Prostate gland (tissue), 2 donors: ENCODE data around the gene CTNND1. TPM values are rescaled to one million over a fixed set of nuclear protein-coding genes. Genes with fewer than 3 reads are reported as not detected.
"Not testable (repeated sequence)": the region's sequence is repeated elsewhere in the genome, so short reads cannot be mapped to it uniquely, and the experiment has no call there.

Source experiments
- DNase-seq: peaks from one replicate; pipeline ENCODE4 v3.0.0-alpha.2; 2019; ENCODE audit warnings: low spot score
- H3K27ac ChIP-seq, 2 donors: fragments of 200-600 bp; sonication (generic); 2 replicates each; pipeline ENCODE4 v1.5.1; 2017 to 2019
- H3K27me3 ChIP-seq: fragments of 200-600 bp; sonication (generic); replicated peaks from 2 replicates; pipeline ENCODE4 v1.5.1; 2019; ENCODE audit not compliant: insufficient read depth
- H3K36me3 ChIP-seq, 2 donors: fragments of 200-600 bp; sonication (generic); 1 replicate in 1 of 2; 2 replicates in 1 of 2; pipeline versions ENCODE4 v1.5.1 to v1.8.1; 2017 to 2019
- H3K4me1 ChIP-seq: fragments of 200-600 bp; sonication (generic); replicated peaks from 2 replicates; pipeline ENCODE4 v1.5.1; 2019
- H3K4me3 ChIP-seq, 2 donors: fragments of 200-600 bp; sonication (generic); 2 replicates each; pipeline ENCODE4 v1.5.1; 2017 to 2019
- H3K9me3 ChIP-seq: fragments of 200-600 bp; sonication (generic); 2 replicates; pipeline ENCODE4 v1.5.1; 2017
- CTCF ChIP-seq, 4 experiments: fragments of 200-600 bp in 2 of 4; fragments of 450-650 bp in 2 of 4; sonication (generic) in 2 of 4; IDR thresholded peaks; 1 replicate in 3 of 4; 2 replicates in 1 of 4; pipeline ENCODE4 v1.5.1; 2016 to 2019; ENCODE audit warnings: antibody characterized with exemption in 4 of 4, mild to moderate bottlenecking in 2 of 4, moderate library complexity in 2 of 4
- POLR2A ChIP-seq: fragments of 450-650 bp; IDR thresholded peaks from one replicate; pipeline ENCODE4 v1.6.1; 2016; ENCODE audit warnings: antibody characterized with exemption, mild to moderate bottlenecking
- POLR2AphosphoS5 ChIP-seq: sonication (generic); formaldehyde crosslinking; IDR thresholded peaks from one replicate; pipeline ENCODE4 v1.6.1; 2017; ENCODE audit warnings: antibody characterized with exemption
- WGBS: methylation state at CpG from one replicate; pipeline ENCODE4 v1.1.5; 2018; 5-methylcytosine and 5-hydroxymethylcytosine counted together
- intact Hi-C: fragments of 100-400 bp; cut with DNase I; formaldehyde crosslinking; loops from one replicate; pipeline ENCODE4 v1.14.2; 2022
- total RNA-seq, 2 donors: library from RNA; depleted of rRNA; stranded (reverse); fragments of >200 nt; gene quantifications; one replicate each; pipeline ENCODE4 v1.1.0, GENCODE V29; 2016

Gene CTNND1
- 100 to 1,000 TPM; 189 to 223 TPM for total RNA-seq

- no peaks in the 10 kb centered on the region for H3K27me3 ChIP-seq
- intact Hi-C loops: loop anchor here (5.0 kb wide), 2 partner anchors 41 to 94 kb away; partner anchors contain the start of gene ZDHHC5
- H3K4me1 ChIP-seq: peaks cover 8% of the 10 kb centered on the region
- H3K9me3 ChIP-seq: no peaks in the 10 kb centered on the region
- H3K36me3 ChIP-seq: no peaks in the 10 kb centered on the region
- H3K4me3 ChIP-seq: peak within 1 kb of the TSS; percentile 46 to 69
- DNase-seq: peak; percentile 94
- 1% methylated on average over 13 of the region's 13 CpGs for WGBS
- TF ChIP-seq POLR2AphosphoS5: peak; percentile 98
- peak in 1 of 4 experiments; percentile 25 for TF ChIP-seq CTCF (IDR thresholded peaks at IDR 0.05)
- TF ChIP-seq POLR2A: peak; percentile 93
- H3K27ac ChIP-seq: peak within 1 kb of the TSS; percentile 92 to 97
These were observed at the start of gene CTNND1 for GRCh38 chr11:57761301-57762234. CTNND1 (plus strand) TSS chr11:57761802; CDS start chr11:57791479, 29,677 bp downstream.

GRCh38 chr11:57712256-57713150 lies 49.1 kb upstream of the CTNND1 start, which contains the start of gene TMX2:
TMX2 (plus strand) TSS chr11:57712593; CDS start chr11:57712619, 26 bp downstream.
- intact Hi-C loops: loop anchor here (2.0 to 5.0 kb wide), 2 partner anchors 28 to 45 kb away; partner anchors contain the start of genes SELENOH and ZDHHC5
- Histone ChIP-seq H3K4me1 (peaks cover 2% of the 10 kb centered on the region), H3K36me3 (no peaks in the 10 kb centered on the region), H3K27me3 (no peaks in the 10 kb centered on the region), H3K9me3 (no peaks in the 10 kb centered on the region), H3K27ac (peak within 1 kb of the TSS; percentile 89 to 93), H3K4me3 (peak within 1 kb of the TSS; percentile 81 to 96)
- under 1% methylated on average over 52 of the region's 53 CpGs for WGBS
- TF ChIP-seq POLR2A (no peak), CTCF (IDR thresholded peaks at IDR 0.05) (no peak), POLR2AphosphoS5 (peak; percentile 93)
- DNase-seq: peak; percentile 95

- H3K4me1 ChIP-seq: peaks cover 2% of the 10 kb centered on the region
- H3K27ac ChIP-seq: no peak overlapping the region
- TF ChIP-seq POLR2A (no peak), CTCF (IDR thresholded peaks at IDR 0.05) (no peak), POLR2AphosphoS5 (no peak)
- 92% methylated on average over 2 of the region's 2 CpGs for WGBS
- DNase-seq: no peak
- intact Hi-C loops: loop anchor here (2.0 to 5.0 kb wide), 2 partner anchors 27 to 47 kb away; partner anchors contain the start of genes SELENOH and ZDHHC5
- no peaks in the 10 kb centered on the region for H3K27me3 ChIP-seq
- peak overlapping the region; percentile 81 to 96 for H3K4me3 ChIP-seq
- no peaks in the 10 kb centered on the region for H3K36me3 ChIP-seq
- H3K9me3 ChIP-seq: no peaks in the 10 kb centered on the region
These were observed 47.8 kb upstream of the CTNND1 start for GRCh38 chr11:57713835-57714234.

- H3K36me3 ChIP-seq, H3K27ac ChIP-seq, H3K4me1 ChIP-seq, H3K27me3 ChIP-seq, intact Hi-C loops, H3K9me3 ChIP-seq, DNase-seq, H3K4me3 ChIP-seq: not testable (repeated sequence)
- 97% methylated on average over 26 of the region's 34 CpGs for WGBS
These were observed 44.9 kb upstream of the CTNND1 start for GRCh38 chr11:57716726-57717125.

- H3K9me3 ChIP-seq: no peaks in the 10 kb centered on the region
- no peak for DNase-seq
- no peaks in the 10 kb centered on the region for H3K36me3 ChIP-seq
- no peak overlapping the region for H3K27ac ChIP-seq
- no peaks in the 10 kb centered on the region for H3K27me3 ChIP-seq
- no peaks in the 10 kb centered on the region for H3K4me1 ChIP-seq
- TF ChIP-seq CTCF (IDR thresholded peaks at IDR 0.05) (no peak), POLR2A (no peak), POLR2AphosphoS5 (no peak)
- intact Hi-C loops: no loop called here
- 35% methylated on average over 2 of the region's 2 CpGs for WGBS
- no peak overlapping the region for H3K4me3 ChIP-seq
These were observed 34.4 kb upstream of the CTNND1 start for GRCh38 chr11:57727185-57727584.
